GM19463 (cell line): ENCODE data around the gene CAMK2N1.

Experiments
- ATAC-seq: cut with Tn5 transposase; IDR thresholded peaks from one replicate; pipeline ENCODE4 v1.9.1; 2021; ENCODE audit warnings: mild to moderate bottlenecking, moderate library complexity; ENCODE audit not compliant: unreplicated experiment

Gene CAMK2N1

GRCh38 chr1:20479840-20480239 lies 6.2 kb downstream of the CAMK2N1 start:
- ATAC-seq: no peak

- no peak for ATAC-seq
Measured at GRCh38 chr1:20478057-20478635, 7.9 kb downstream of the CAMK2N1 start.

- ATAC-seq: no peak
Measured at GRCh38 chr1:20477348-20478056, 8.5 kb downstream of the CAMK2N1 start.

- no peak for ATAC-seq
Measured at GRCh38 chr1:20476265-20477038, 9.6 kb downstream of the CAMK2N1 start.

DNA sequence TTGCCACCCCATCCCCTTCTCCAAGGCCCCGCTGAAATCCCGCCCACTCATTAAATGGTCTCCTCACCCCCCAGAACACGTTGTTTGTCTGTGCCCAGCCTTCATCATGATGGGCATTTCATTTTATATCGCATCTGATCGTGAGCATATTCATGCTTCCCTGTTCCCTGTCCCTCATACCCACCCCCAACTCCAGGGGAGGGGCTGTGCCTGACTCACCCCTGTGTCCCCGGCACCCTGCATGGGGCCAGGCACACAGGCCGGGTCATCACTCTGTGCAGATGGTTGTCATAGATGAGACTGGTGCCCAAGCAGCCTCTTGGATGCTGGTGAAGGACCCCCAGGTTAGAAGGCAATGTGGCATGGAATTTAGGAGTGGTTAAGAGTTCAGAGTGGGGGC lies 11.0 kb downstream of the CAMK2N1 start:
- no peak for ATAC-seq

DNA sequence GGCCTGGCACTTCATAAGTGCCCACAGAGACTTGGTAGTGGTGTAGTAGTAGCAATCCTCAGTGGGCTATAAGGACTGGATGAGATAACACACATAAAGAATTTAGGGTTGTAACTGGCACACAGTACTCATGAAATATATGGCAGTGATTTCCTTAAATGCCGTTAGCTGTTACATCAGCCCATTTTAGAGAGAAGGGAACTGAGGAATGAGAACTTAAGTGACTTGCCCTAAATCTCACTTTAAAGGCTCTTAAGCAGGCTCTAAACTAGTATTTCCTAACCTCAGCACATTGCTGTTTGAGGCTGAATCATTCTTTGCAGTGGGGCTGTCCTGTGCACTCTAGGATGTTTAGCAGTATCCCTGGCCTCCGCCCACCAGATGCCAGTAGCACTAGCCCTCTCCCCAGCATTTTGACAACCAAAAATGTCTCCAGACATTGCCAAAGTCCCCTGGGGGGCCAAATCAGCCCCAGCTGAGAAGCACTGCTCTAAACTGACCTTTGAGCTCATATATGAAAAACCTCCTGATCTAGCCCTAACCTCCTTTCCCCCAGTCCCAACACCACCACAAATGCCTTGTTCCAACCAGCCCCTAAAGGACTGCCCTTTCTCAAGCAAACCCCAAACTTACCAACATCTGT lies 11.6 kb downstream of the CAMK2N1 start:
- ATAC-seq: no peak

DNA sequence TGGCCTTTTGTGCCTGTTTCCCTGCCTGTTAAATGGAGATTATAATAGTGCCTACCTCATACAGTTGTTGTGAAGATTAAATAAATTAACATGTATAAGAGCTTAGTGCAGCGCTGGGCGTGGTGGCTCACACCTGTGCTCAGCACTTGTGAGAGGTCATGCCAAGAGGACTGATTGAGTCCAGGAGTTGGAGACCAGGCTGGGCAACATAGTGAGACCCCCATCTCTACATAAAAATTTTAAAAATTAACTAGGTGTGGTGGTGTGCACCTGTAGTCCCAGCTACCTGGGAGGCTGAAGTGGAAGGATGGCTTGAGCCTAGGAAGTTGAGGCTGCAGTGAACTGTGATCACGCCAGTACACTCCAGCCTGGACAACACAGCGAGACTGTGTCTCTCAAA lies 12.1 kb downstream of the CAMK2N1 start:
- no peak for ATAC-seq

- ATAC-seq: no peak
Measured at GRCh38 chr1:20472860-20473711, 12.9 kb downstream of the CAMK2N1 start.

- no peak for ATAC-seq
Measured at GRCh38 chr1:20472121-20472520, 13.9 kb downstream of the CAMK2N1 start.

DNA sequence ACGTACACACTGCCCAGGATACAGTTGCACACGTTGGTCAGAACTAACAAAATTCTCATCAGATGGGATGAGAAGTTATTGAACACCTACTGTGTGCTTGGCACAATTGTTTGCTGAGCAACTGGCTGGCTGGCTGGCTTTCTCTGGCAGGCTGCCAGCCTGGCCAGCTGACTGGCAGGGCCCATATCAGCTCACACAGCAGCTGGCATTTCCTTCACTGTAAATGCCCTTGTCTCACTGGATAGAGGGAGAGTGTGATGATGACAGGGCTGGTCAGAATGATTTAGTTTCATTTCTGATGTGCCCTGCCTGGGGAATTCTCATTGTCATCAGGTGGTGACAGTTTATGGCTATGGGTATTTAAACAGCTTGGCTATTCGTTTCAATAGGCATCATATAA lies 15.8 kb downstream of the CAMK2N1 start:
- no peak for ATAC-seq

DNA sequence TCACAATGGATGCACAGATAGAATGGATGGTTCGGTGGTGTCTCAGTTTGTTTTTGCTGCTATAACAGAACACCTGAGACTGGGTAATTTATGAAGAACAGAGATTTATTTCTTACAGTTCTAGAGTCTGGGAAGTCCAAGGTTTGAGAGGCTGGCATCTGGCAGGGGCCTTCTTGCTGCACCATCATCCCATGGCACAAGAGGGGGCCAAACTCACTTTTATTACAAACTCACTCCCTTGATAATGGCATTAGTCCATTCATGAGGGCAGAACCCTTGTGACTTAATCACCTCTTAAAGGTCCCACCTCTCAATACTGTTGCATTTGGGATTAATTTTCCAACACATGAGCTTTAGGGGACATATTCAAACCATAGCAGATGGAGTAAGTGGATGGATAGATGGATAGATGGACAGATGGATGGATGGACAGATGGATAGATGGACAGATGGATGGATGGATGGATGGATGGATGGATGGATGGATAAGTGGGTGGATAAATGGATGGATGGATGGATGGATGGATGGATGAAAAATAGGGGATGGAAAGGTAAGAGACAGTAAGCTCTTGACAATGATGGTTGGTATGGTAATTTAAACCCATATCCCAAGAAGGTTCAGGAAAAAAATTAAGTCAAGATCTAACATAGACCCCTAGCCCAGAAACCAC lies 16.5 kb downstream of the CAMK2N1 start:
- ATAC-seq: no peak

- no peak for ATAC-seq
Measured at GRCh38 chr1:20466273-20466672, 19.7 kb downstream of the CAMK2N1 start.

DNA sequence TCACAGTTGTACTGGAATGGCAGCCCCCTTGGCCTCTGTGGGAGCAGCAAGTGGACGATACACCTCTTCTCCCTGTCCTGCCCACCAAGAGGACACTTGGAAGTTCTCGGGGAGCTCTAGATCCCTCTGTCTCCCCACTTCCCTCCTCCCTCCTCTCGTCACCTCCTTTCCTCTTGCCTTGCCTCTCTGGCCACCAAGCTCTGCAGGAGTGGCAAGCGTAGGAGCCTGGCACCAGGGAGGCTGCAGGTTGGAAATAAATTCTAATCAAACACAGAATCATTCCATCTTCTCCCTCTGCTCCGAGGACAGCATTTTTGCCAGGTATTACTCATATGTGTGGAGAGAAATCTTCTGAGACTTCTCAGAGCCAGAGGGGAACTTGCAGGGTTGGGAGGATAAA lies 20.8 kb downstream of the CAMK2N1 start:
- no peak for ATAC-seq

DNA sequence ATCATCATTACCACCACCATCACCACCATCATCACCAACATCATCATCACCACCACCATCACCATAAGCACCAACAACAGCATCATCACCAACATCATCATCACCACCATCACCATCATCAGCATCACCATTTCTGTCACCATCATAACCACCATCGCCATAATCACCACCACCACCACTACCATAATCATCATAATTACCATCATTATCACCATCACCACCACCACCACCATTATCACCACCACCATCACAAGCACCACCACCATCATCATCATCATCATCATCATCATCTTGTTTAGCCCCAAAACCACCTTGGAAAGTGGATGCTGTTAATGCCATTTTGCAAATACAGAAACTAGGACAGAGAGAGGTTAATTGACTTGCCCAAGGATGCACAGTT lies 22.5 kb downstream of the CAMK2N1 start:
- ATAC-seq: no peak

GRCh38 chr1:20462397-20462796 lies 23.6 kb downstream of the CAMK2N1 start:
- ATAC-seq: no peak

GRCh38 chr1:20458717-20459116 lies 27.3 kb downstream of the CAMK2N1 start:
- no peak for ATAC-seq

DNA sequence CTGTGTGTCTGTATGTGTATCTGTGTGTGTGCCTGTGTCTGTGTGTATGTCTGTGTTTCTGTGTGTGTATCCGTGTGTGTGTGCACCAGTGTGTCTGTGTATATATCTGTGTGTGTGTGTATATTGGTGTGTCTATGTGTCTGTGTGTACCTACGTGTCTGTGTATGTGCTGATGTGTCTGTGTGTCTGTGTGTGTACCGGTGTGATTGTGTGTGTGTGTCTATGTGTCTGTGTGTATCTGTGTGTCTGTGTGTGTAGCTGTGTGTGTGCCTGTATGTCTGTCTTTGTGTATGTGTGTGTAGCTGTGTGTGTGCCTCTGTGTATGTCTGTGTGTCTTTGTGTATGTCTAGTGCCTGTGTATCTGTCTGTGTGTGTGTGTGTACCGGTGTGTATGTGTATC lies 32.0 kb downstream of the CAMK2N1 start:
- no peak for ATAC-seq

DNA sequence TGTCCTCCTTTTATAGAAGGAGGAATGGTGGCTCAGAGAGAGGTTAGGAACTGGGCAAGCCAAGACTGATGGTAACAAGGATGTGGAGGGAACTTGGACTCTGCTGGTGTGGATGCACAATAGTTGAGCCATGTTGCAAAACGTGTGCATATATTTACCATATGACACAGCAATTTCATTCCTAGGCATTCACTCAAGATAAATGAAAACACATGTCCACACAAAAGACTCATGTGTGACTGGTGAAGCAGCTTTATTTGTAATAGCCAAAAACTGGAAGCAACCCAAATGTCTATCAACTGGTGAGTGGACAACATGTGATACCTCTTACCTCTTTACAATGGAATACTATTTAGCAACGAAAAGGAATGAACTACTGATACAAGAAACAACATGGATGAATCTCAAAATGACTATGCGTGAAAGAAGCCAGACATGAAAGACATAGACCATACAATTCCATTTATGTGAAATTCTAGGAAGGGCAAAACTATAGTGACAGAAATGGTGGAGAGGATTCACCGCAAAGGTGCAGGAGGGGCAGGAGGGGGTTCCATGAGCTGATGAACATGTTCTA lies 36.2 kb downstream of the CAMK2N1 start:
- ATAC-seq: no peak

DNA sequence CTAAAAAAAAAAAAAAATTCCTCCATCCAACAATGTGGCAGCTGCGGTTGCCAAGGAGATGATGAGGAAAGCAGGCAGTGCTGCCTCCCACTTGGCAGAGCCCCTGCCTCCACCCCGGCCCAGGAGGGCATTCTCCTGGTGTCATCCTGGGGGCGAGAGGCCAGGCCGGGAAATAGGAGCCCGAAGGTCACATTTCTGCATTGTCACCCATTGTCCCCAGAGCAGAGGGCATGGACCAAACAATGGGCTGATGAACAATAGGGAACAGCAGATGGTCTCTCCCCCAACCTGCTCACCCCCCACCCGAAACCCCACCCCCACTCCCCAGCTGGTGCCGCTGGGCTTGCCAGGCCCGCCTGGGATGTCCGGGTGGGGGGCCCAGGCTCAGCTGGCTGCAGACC lies 37.3 kb downstream of the CAMK2N1 start:
- ATAC-seq: no peak

DNA sequence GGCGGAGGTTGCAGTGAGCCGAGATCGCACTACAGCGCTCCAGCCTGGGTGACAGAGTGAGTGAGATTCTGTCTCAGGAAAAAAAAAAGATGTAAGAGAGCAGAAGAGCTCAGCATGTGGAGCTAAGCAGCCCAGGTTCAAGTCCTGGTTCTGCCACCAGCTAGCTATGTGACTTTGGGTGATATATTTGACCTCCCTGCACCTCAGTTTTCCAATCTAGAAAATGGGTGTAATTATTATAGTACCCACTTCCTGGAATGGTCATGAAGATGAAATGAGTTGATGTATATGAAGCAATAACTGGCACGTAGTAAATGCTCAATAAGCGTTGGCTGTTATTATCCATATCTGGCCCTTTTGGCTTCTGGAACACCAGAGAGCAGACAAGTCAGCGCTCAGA lies 38.2 kb downstream of the CAMK2N1 start:
- no peak for ATAC-seq
